Neural progenitor cell (in vitro differentiated cells): ENCODE results near the gene UPP1. TPM values are rescaled to one million over a fixed set of nuclear protein-coding genes. Genes with fewer than 3 reads are reported as not detected.
A peak's percentile ranks its signal among the peaks of the same experiment; 100 is the strongest.

Source experiments
- DNase-seq: peaks from one replicate; pipeline ENCODE4 v3.0.0-alpha.2; 2016; ENCODE audit warnings: low spot score
- H2AFZ ChIP-seq: fragments of 200-600 bp; sonication (generic); replicated peaks from 2 replicates; pipeline ENCODE4 v1.6.1; 2016; ENCODE audit warnings: antibody characterized with exemption
- H3F3A ChIP-seq: fragments of 200-600 bp; sonication (generic); 2 replicates; pipeline ENCODE4 v1.6.1; 2016; ENCODE audit warnings: antibody characterized with exemption, low read depth
- H3K27ac ChIP-seq: fragments of 200-600 bp; sonication (generic); 2 replicates; pipeline ENCODE4 v1.5.1; 2016; ENCODE audit warnings: mild to moderate bottlenecking
- H3K27me3 ChIP-seq: fragments of 200-600 bp; sonication (generic); 2 replicates; pipeline ENCODE4 v1.6.1; 2016; ENCODE audit warnings: mild to moderate bottlenecking, moderate library complexity
- H3K36me3 ChIP-seq: fragments of 200-600 bp; sonication (generic); 2 replicates; pipeline ENCODE4 v1.5.1; 2016
- H3K4me1 ChIP-seq: fragments of 200-600 bp; sonication (generic); 2 replicates; pipeline ENCODE4 v1.6.1; 2016; ENCODE audit warnings: mixed run types
- H3K4me2 ChIP-seq: fragments of 200-600 bp; sonication (generic); 2 replicates; pipeline ENCODE4 v1.6.1; 2016
- H3K4me3 ChIP-seq: fragments of 200-600 bp; sonication (generic); 2 replicates; pipeline ENCODE4 v1.5.1; 2016
- H3K79me2 ChIP-seq: fragments of 200-600 bp; sonication (generic); 2 replicates; pipeline ENCODE4 v1.6.1; 2016; ENCODE audit warnings: low read depth
- H3K9ac ChIP-seq: fragments of 200-600 bp; sonication (generic); 2 replicates; pipeline ENCODE4 v1.6.1; 2016
- H3K9me3 ChIP-seq: fragments of 200-600 bp; sonication (generic); 2 replicates; pipeline ENCODE4 v1.5.1; 2016; ENCODE audit warnings: low read depth
- H4K20me1 ChIP-seq: fragments of 200-600 bp; sonication (generic); 2 replicates; pipeline ENCODE4 v1.6.1; 2016; ENCODE audit warnings: low read depth
- H3K27ac Mint-ChIP-seq: 3 replicates; pipeline ENCODE4 v1.8.0; 2021; ENCODE audit warnings: mixed read lengths
- H3K27me3 Mint-ChIP-seq: 2 replicates; pipeline ENCODE4 v1.8.0; 2022; ENCODE audit warnings: low read depth, mild to moderate bottlenecking, inconsistent platforms, moderate library complexity, mixed read lengths; ENCODE audit not compliant: insufficient read depth
- H3K36me3 Mint-ChIP-seq: 3 replicates; pipeline ENCODE4 v1.8.0; 2021; ENCODE audit warnings: mixed read lengths
- H3K4me1 Mint-ChIP-seq: 3 replicates; pipeline ENCODE4 v1.8.0; 2021; ENCODE audit warnings: mixed read lengths
- H3K4me3 Mint-ChIP-seq: 3 replicates; pipeline ENCODE4 v1.8.0; 2021; ENCODE audit warnings: mild to moderate bottlenecking, moderate library complexity, mixed read lengths
- H3K9me3 Mint-ChIP-seq: 3 replicates; pipeline ENCODE4 v1.8.0; 2020; ENCODE audit warnings: mixed read lengths
- CTCF ChIP-seq: fragments of 200-600 bp; sonication (generic); IDR thresholded peaks from 2 replicates; pipeline ENCODE4 v1.5.1; 2017; ENCODE audit warnings: antibody characterized with exemption, mild to moderate bottlenecking
- EZH2 ChIP-seq: fragments of 200-600 bp; sonication (generic); IDR thresholded peaks from 2 replicates; pipeline ENCODE4 v1.6.1; 2017; ENCODE audit warnings: antibody characterized with exemption, mild to moderate bottlenecking, moderate library complexity
- EZH2phosphoT487 ChIP-seq: fragments of 200-600 bp; sonication (generic); IDR thresholded peaks from 2 replicates; pipeline ENCODE4 v1.6.1; 2017; ENCODE audit warnings: antibody characterized with exemption
- total RNA-seq: library from RNA; depleted of rRNA; stranded (reverse); fragments of >200 nt; gene quantifications from 2 replicates; pipeline ENCODE4 v1.2.3, GENCODE V29; 2015; ENCODE audit warnings: low replicate concordance

The UPP1 gene
- total RNA-seq, 1 donor from 2014 or later = 11.2 TPM

- Mint-ChIP-seq H3K27me3 (peaks cover 11% of the 10 kb centered on the region), H3K4me1 (no peaks in the 10 kb centered on the region), H3K36me3 (peaks cover 2% of the 10 kb centered on the region), H3K9me3 (no peaks in the 10 kb centered on the region), H3K27ac (no peak overlapping the region), H3K4me3 (no peak overlapping the region)
- H3K36me3 ChIP-seq = no peaks in the 10 kb centered on the region
- no peak overlapping the region for H2AFZ ChIP-seq
- H3K4me2 ChIP-seq = no peak overlapping the region
- H3F3A ChIP-seq = no peaks in the 10 kb centered on the region
- H4K20me1 ChIP-seq = no peaks in the 10 kb centered on the region
- H3K27ac ChIP-seq = no peak overlapping the region
- H3K4me3 ChIP-seq = no peak overlapping the region
- TF ChIP-seq EZH2 (no peak), EZH2phosphoT487 (no peak)
- no peaks in the 10 kb centered on the region for H3K9me3 ChIP-seq
- H3K27me3 ChIP-seq = no peaks in the 10 kb centered on the region
- DNase-seq = no peak
- no peaks in the 10 kb centered on the region for H3K79me2 ChIP-seq
- no peak overlapping the region for H3K9ac ChIP-seq
- H3K4me1 ChIP-seq = no peaks in the 10 kb centered on the region
Observed at GRCh38 chr7:48112401-48113165, 23.5 kb downstream of the UPP1 start.

DNA sequence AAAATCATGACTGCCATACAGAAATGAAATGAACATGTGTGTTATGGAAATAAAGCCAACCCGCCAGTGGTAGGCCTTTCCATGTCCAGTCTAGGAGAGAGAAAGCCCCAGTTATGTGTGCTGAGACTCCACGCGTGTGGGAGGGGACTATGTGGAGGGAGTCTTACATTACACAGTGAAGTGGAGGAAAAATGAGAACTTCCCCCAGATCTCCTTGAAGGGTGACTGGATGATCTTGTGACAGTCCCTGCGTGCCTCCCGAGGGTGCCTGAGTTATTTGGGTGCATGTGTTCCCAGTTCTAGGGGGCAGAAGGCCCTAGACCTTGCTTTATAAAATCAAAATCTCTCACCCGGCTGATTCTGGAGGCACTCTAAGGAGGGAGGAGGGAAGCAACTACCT, 24.2 kb downstream of the UPP1 start:
- H3K9me3 ChIP-seq = no peaks in the 10 kb centered on the region
- no peaks in the 10 kb centered on the region for H3K9me3 Mint-ChIP-seq
- no peak overlapping the region for H3K4me2 ChIP-seq
- H3K27ac ChIP-seq = no peak overlapping the region
- no peak for TF ChIP-seq CTCF
- no peak for TF ChIP-seq EZH2
- TF ChIP-seq EZH2phosphoT487 = no peak
- H3K27ac Mint-ChIP-seq = peak overlapping the region; percentile 51
- H3K4me3 ChIP-seq = no peak overlapping the region
- peaks cover 11% of the 10 kb centered on the region for H3K27me3 Mint-ChIP-seq
- H3K4me1 ChIP-seq = no peaks in the 10 kb centered on the region
- no peaks in the 10 kb centered on the region for H3F3A ChIP-seq
- H3K27me3 ChIP-seq = no peaks in the 10 kb centered on the region
- no peaks in the 10 kb centered on the region for H3K36me3 ChIP-seq
- no peaks in the 10 kb centered on the region for H3K4me1 Mint-ChIP-seq
- H3K4me3 Mint-ChIP-seq = no peak overlapping the region
- no peak for DNase-seq
- H2AFZ ChIP-seq = no peak overlapping the region
- no peak overlapping the region for H3K9ac ChIP-seq
- no peaks in the 10 kb centered on the region for H3K79me2 ChIP-seq
- H3K36me3 Mint-ChIP-seq = peaks cover 2% of the 10 kb centered on the region
- no peaks in the 10 kb centered on the region for H4K20me1 ChIP-seq

DNA sequence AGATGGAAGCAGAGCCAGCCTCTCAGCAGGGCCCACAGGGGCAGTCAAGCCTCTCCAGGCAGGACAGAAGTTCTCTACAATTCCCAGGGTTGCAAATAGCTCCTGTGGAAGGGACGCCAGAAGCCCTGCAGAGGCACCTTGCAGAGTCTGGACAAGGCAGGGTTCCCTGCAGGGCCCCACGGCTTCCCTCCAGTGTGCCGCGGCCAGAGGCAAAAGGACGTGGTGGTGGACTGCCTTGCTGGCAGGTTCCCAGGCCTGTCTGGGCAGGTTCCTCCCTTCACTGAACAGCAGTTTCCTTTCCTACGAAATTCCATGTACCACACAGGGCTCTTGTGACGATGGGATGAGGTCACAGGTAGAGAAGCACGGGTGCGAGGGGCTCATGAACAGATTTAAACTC, 25.1 kb downstream of the UPP1 start:
- Histone ChIP-seq H2AFZ (no peak overlapping the region), H3K4me2 (no peak overlapping the region), H3K36me3 (no peaks in the 10 kb centered on the region), H3K9ac (no peak overlapping the region), H4K20me1 (no peaks in the 10 kb centered on the region), H3K79me2 (no peaks in the 10 kb centered on the region), H3K4me3 (no peak overlapping the region), H3K27me3 (no peaks in the 10 kb centered on the region), H3F3A (no peaks in the 10 kb centered on the region), H3K4me1 (no peaks in the 10 kb centered on the region), H3K9me3 (no peaks in the 10 kb centered on the region), H3K27ac (no peak overlapping the region)
- DNase-seq = no peak
- no peak overlapping the region for H3K4me3 Mint-ChIP-seq
- H3K9me3 Mint-ChIP-seq = no peaks in the 10 kb centered on the region
- H3K27me3 Mint-ChIP-seq = peaks cover 11% of the 10 kb centered on the region
- no peaks in the 10 kb centered on the region for H3K4me1 Mint-ChIP-seq
- no peaks in the 10 kb centered on the region for H3K36me3 Mint-ChIP-seq
- peak overlapping the region; percentile 76 for H3K27ac Mint-ChIP-seq
- TF ChIP-seq EZH2phosphoT487 (no peak), CTCF (no peak)

- TF ChIP-seq CTCF (no peak), EZH2 (no peak), EZH2phosphoT487 (no peak)
- Mint-ChIP-seq H3K27me3 (peaks cover 11% of the 10 kb centered on the region), H3K4me1 (no peaks in the 10 kb centered on the region), H3K36me3 (no peaks in the 10 kb centered on the region), H3K27ac (no peak overlapping the region), H3K4me3 (peak overlapping the region; percentile 8), H3K9me3 (no peaks in the 10 kb centered on the region)
- Histone ChIP-seq H3K9me3 (no peaks in the 10 kb centered on the region), H3K27ac (no peak overlapping the region), H3K27me3 (no peaks in the 10 kb centered on the region), H3K36me3 (no peaks in the 10 kb centered on the region), H3K4me3 (no peak overlapping the region), H3F3A (no peaks in the 10 kb centered on the region), H3K4me2 (no peak overlapping the region), H3K79me2 (no peaks in the 10 kb centered on the region), H3K9ac (no peak overlapping the region), H2AFZ (no peak overlapping the region), H3K4me1 (no peaks in the 10 kb centered on the region), H4K20me1 (no peaks in the 10 kb centered on the region)
- no peak for DNase-seq
Observed at GRCh38 chr7:48114589-48114988, 25.5 kb downstream of the UPP1 start.
